ENCODE results near the gene MYF5. TPM values are rescaled to one million over a fixed set of nuclear protein-coding genes. Genes with fewer than 3 reads are reported as not detected.

The MYF5 gene
- total RNA-seq, 4 donors from 2014 or later: not detected

DNA sequence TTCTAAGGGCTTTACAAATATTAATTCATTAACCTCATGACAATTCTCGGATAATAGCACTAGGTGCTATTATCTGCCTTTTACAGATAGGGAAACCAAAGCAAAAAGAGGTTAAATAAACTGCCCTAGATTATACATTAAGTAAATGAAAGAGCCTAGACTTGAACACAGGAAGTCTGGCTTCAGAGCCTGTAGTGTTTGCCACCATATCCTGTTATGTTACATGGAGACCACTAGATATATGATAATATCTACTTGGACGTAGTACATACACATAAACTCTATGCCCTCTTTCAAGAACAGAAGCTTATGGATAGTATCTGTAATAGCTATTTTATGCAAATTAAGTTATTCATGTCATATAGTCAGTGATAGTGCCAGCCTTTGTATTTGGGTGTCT, 26.2 kb upstream of the MYF5 start:
- DNase-seq (ENCODE audit: low spot score in 2 of 2): no peak
- no peak overlapping the region for H3K4me3 ChIP-seq
- TF ChIP-seq POLR2A (IDR thresholded peaks at IDR 0.05) (no peak), EP300 (IDR thresholded peaks at IDR 0.05) (no peak)
- TF ChIP-seq, protein P1, sequence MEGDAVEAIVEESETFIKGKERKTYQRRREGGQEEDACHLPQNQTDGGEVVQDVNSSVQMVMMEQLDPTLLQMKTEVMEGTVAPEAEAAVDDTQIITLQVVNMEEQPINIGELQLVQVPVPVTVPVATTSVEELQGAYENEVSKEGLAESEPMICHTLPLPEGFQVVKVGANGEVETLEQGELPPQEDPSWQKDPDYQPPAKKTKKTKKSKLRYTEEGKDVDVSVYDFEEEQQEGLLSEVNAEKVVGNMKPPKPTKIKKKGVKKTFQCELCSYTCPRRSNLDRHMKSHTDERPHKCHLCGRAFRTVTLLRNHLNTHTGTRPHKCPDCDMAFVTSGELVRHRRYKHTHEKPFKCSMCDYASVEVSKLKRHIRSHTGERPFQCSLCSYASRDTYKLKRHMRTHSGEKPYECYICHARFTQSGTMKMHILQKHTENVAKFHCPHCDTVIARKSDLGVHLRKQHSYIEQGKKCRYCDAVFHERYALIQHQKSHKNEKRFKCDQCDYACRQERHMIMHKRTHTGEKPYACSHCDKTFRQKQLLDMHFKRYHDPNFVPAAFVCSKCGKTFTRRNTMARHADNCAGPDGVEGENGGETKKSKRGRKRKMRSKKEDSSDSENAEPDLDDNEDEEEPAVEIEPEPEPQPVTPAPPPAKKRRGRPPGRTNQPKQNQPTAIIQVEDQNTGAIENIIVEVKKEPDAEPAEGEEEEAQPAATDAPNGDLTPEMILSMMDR (IDR thresholded peaks at IDR 0.05): no peak
- no peak overlapping the region for H3K27ac ChIP-seq
- H3K9me3 ChIP-seq: peaks cover 0 to 4% (median 1%) of the 10 kb centered on the region in 4 donors
- 77 to 79% methylated on average over 2 of the region's 2 CpGs for WGBS, 2 donors
- H3K4me1 ChIP-seq: no peaks in the 10 kb centered on the region
- no peaks in the 10 kb centered on the region for H3K36me3 ChIP-seq
- H3K27me3 ChIP-seq: no peaks in the 10 kb centered on the region

- no peaks in the 10 kb centered on the region for H3K36me3 ChIP-seq
- no peak overlapping the region for H3K27ac ChIP-seq
- DNase-seq (ENCODE audit: low spot score in 2 of 2): no peak
- H3K4me3 ChIP-seq: no peak overlapping the region
- H3K9me3 ChIP-seq: peaks cover 0 to under 1% (median 0%) of the 10 kb centered on the region in 4 donors
- H3K4me1 ChIP-seq: no peaks in the 10 kb centered on the region
- WGBS, 2 donors: 79 to 81% methylated on average over 1 of the region's 1 CpG
- TF ChIP-seq, protein P1 (IDR thresholded peaks at IDR 0.05): no peak
- TF ChIP-seq POLR2A (IDR thresholded peaks at IDR 0.05) (no peak), EP300 (IDR thresholded peaks at IDR 0.05) (no peak)
- H3K27me3 ChIP-seq: no peaks in the 10 kb centered on the region
These were observed 24.6 kb upstream of the MYF5 start for GRCh38 chr12:80692114-80692513.

- TF ChIP-seq, protein P1 (IDR thresholded peaks at IDR 0.05): no peak
- no peak for TF ChIP-seq POLR2A (IDR thresholded peaks at IDR 0.05)
- no peak for TF ChIP-seq EP300 (IDR thresholded peaks at IDR 0.05)
- Histone ChIP-seq H3K4me1 (peaks cover 0 to 1% (median 0%) of the 10 kb centered on the region in 4 donors), H3K27me3 (no peaks in the 10 kb centered on the region), H3K4me3 (no peak overlapping the region), H3K27ac (no peak overlapping the region), H3K36me3 (no peaks in the 10 kb centered on the region), H3K9me3 (no peaks in the 10 kb centered on the region)
- no peak for DNase-seq (ENCODE audit: low spot score in 2 of 2)
- 68 to 81% methylated on average over 2 of the region's 2 CpGs for WGBS, 2 donors
These were observed 19.3 kb upstream of the MYF5 start for GRCh38 chr12:80697270-80697887.

DNA sequence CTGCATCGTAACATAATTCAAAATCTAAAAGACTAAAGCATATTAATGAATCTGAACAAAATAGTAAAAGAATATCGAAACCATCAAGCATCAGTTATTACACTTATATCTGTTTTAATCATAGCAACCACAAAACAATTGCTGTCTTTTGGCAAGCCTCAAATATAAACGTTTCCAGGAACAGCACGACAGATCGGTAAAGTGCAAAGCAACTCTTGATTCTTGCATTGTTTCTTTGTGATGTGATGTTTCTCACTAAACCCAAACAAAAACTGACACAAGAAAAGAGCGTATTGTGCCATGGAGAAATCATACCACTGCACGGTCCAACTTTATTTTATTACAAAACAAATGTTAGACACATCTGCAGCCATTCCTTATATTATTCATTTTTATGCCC, 18.5 kb upstream of the MYF5 start:
- TF ChIP-seq, protein P1 (IDR thresholded peaks at IDR 0.05): no peak
- TF ChIP-seq POLR2A (IDR thresholded peaks at IDR 0.05): no peak
- TF ChIP-seq EP300 (IDR thresholded peaks at IDR 0.05): no peak
- no peaks in the 10 kb centered on the region for H3K9me3 ChIP-seq
- no peaks in the 10 kb centered on the region for H3K27me3 ChIP-seq
- no peak overlapping the region for H3K27ac ChIP-seq
- 44 to 47% methylated on average over 7 of the region's 7 CpGs for WGBS, 2 donors
- peaks cover 0 to 6% (median 0%) of the 10 kb centered on the region in 4 donors for H3K4me1 ChIP-seq
- no peaks in the 10 kb centered on the region for H3K36me3 ChIP-seq
- H3K4me3 ChIP-seq: no peak overlapping the region
- no peak for DNase-seq (ENCODE audit: low spot score in 2 of 2)

DNA sequence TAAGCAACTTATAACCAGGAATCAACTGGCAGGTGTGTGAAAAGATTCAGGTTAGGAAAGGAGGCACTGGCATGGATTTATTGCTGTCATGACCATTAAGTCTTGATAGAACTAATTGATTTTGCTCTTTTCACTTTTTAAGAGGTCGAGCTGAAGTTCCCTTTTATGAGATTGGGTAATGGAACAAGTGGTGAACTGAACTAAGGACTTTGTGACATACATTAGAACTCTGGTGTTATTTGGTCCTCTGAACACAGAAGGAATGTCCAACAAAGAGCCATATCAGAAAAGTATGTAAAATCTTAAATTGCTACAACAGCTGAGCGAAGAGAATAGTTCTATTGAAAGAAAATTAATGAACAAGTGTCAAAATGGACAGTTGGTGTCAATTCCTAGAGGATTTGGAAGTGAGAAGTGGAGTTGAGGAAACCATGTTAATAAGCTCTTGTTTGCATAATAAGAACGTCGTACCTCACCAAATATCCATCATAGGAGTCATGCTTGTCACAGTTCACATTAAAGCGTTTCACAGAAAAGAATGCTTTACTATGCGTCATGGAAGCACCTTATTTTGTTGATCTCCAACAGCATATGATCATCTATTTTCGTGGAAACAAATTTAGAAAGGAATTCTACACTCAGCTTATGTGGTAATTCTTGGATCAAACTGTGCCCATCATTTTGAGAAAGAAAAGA, 17.7 kb upstream of the MYF5 start:
- H3K4me1 ChIP-seq: peaks cover 0 to 9% (median 0%) of the 10 kb centered on the region in 4 donors
- TF ChIP-seq, protein P1 (IDR thresholded peaks at IDR 0.05): no peak
- TF ChIP-seq POLR2A (IDR thresholded peaks at IDR 0.05) (no peak), EP300 (IDR thresholded peaks at IDR 0.05) (no peak)
- no peak overlapping the region for H3K27ac ChIP-seq
- DNase-seq (ENCODE audit: low spot score in 2 of 2): no peak
- H3K9me3 ChIP-seq: no peaks in the 10 kb centered on the region
- H3K36me3 ChIP-seq: no peaks in the 10 kb centered on the region
- 79 to 81% methylated on average over 7 of the region's 7 CpGs for WGBS, 2 donors
- H3K4me3 ChIP-seq: no peak overlapping the region
- H3K27me3 ChIP-seq: no peaks in the 10 kb centered on the region
